GF-D8 (cell line): ENCODE measurements around the gene APOBEC3C.
"Not testable (repeated sequence)": the region's sequence is repeated elsewhere in the genome, so short reads cannot be mapped to it uniquely, and the experiment has no call there.

Source experiments
- DNase-seq: peaks from one replicate; lab custom pipeline; 2025; lab: John Stamatoyannopoulos, UW

Gene APOBEC3C

DNA sequence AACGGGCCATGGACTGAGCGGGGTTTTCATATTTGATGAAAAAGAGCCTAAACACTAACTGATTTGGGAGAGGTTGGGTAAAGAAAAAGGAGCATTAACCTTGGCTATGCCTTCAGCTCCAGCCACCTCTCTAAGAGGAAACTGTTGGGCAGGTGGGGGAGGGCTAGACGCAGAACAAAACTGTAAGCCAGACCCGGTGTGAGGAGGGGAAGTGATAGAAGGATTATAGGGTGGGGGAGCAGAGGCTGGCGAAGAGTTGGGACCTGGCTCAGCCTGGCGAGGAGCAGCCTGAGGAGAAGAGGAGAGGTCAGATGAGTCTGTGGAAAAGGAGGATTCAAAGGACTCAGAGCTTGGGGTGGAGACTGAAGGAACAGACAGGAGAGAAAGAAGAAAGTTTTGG, 47.2 kb downstream of the APOBEC3C start:
- DNase-seq: not testable (repeated sequence)

DNA sequence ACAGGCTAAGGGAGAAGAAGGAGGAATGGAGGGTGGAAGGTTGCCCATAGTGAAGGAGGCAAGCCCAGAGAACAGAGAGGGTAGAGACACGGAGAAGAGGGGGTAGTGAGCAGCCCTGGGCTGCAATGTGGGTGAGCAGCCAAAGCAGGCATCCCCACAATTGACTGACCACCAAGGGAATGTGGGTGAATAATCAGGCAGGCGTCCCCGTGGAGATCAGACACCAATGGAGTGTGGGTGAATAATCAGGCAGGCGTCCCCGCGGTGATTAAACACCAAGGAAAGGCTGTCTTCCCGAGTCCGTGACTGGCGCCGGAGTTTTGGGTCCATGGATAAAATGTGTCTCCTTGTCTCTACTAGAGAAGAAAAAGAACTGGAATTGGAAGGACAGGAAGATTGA, 47.9 kb downstream of the APOBEC3C start:
- DNase-seq: not testable (repeated sequence)

DNA sequence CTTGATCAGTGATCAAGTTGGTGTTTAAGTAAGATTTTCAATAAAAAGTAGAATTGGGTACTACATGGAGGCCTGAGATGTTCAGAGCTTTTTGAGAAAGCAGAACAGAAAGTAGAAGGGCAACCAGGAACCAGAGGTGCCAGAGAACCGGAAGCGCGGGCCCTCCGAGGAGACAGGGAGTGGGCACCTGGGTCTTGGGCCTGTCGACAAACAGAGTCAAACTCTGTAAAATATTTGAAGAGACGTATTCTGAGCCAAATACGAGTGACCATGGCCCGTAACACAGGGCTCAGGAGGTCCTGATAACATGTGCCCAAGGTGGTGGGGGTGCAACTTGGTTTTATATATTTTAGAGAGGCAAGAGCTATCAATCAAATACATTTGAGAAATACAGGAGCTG, 49.8 kb downstream of the APOBEC3C start:
- not testable (repeated sequence) for DNase-seq

DNA sequence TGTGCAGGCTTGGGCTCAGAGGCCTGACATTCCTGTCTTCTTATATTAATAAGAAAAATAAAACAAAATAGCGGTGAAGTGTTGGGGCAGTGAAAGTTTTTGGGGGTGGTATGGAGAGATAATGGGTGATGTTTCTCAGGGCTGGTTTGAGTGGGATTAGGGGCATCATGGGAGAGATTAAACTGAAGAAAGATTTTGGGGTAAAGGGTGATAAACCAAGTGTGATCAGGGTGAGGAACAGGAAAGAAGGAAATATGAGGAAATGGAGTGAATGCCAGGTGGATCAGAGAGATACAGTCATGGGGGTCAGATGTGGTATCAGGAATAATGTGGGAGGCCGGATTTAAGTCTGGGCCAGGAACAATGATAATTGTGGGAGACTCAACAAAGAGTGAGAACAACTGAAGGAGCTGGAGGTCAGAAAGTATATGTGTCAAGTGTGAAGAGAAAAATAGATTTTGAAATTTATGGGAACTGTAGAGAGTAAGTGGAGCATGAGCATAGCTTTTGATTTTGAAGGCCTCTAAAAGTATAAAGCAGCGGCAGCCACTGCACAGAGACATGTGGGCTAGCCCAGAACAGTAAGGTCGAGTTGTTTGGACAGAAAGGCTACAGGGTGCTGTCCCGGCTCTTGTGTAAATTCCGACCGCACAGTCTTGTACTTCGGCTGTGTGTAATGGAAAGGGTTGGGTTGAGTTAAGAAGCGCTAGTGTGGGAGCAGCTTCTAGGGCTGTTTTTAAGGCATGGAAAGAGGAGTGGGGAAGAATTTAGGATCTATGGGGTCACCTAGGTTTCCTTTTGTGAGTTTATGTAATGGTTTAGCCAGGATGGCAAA, 52.6 kb downstream of the APOBEC3C start:
- DNase-seq: not testable (repeated sequence)

GRCh38 chr22:39068033-39068785, 54.2 kb downstream of the APOBEC3C start:
- no peak for DNase-seq
